HG02763 (cell line): Measurements from ENCODE around the gene PKP3.
"Not testable (repeated sequence)": the region's sequence is repeated elsewhere in the genome, so short reads cannot be mapped to it uniquely, and the experiment has no call there.

Experiments used
- ATAC-seq: cut with Tn5 transposase; IDR thresholded peaks from one replicate; pipeline ENCODE4 v1.9.1; 2021; ENCODE audit warnings: mild to moderate bottlenecking, moderate library complexity; ENCODE audit not compliant: unreplicated experiment

PKP3 gene

GRCh38 chr11:424766-425165, 30.8 kb downstream of the PKP3 start:
- ATAC-seq = not testable (repeated sequence)

- ATAC-seq = no peak
These were observed 31.3 kb downstream of the PKP3 start for GRCh38 chr11:425301-425700.

GRCh38 chr11:426851-427250, 32.8 kb downstream of the PKP3 start:
- ATAC-seq = no peak

- ATAC-seq = no peak
These were observed 34.3 kb downstream of the PKP3 start for GRCh38 chr11:428295-428694.

- ATAC-seq = no peak
These were observed 35.4 kb downstream of the PKP3 start for GRCh38 chr11:429391-429790.

GRCh38 chr11:429931-430456, 36.0 kb downstream of the PKP3 start:
- no peak for ATAC-seq

GRCh38 chr11:431921-432320, 37.9 kb downstream of the PKP3 start:
- ATAC-seq = no peak

GRCh38 chr11:432501-433100, 38.6 kb downstream of the PKP3 start:
- ATAC-seq = no peak

- ATAC-seq = no peak
These were observed 39.1 kb downstream of the PKP3 start for GRCh38 chr11:433111-433510.

- ATAC-seq = no peak
These were observed 39.6 kb downstream of the PKP3 start for GRCh38 chr11:433641-434040.

GRCh38 chr11:434496-434895, 40.5 kb downstream of the PKP3 start:
- no peak for ATAC-seq

GRCh38 chr11:434999-435740, 41.2 kb downstream of the PKP3 start:
- not testable (repeated sequence) for ATAC-seq

- no peak for ATAC-seq
These were observed 43.3 kb downstream of the PKP3 start for GRCh38 chr11:437228-437870.

GRCh38 chr11:438101-438844, 44.3 kb downstream of the PKP3 start:
- ATAC-seq = no peak

GRCh38 chr11:439315-440064, 45.5 kb downstream of the PKP3 start:
- no peak for ATAC-seq

- no peak for ATAC-seq
These were observed 46.3 kb downstream of the PKP3 start for GRCh38 chr11:440065-441042.

- ATAC-seq = no peak
These were observed 47.0 kb downstream of the PKP3 start for GRCh38 chr11:441043-441417.

GRCh38 chr11:441418-442274, 47.6 kb downstream of the PKP3 start, which contains the start of gene ANO9:
Gene ANO9, minus strand, starts transcription at chr11:442011. Its CDS starts 85 bp downstream, at chr11:441926.
- ATAC-seq = peak; percentile 50
